ENCODE results near the gene ZRANB2. TPM values are rescaled to one million over a fixed set of nuclear protein-coding genes. Genes with fewer than 3 reads are reported as not detected.

ZRANB2 gene
- total and polyA plus RNA-seq, 2 donors (not counting 1 experiment from before 2014, with no cell fraction given) = 46.9 to 160 TPM

DNA sequence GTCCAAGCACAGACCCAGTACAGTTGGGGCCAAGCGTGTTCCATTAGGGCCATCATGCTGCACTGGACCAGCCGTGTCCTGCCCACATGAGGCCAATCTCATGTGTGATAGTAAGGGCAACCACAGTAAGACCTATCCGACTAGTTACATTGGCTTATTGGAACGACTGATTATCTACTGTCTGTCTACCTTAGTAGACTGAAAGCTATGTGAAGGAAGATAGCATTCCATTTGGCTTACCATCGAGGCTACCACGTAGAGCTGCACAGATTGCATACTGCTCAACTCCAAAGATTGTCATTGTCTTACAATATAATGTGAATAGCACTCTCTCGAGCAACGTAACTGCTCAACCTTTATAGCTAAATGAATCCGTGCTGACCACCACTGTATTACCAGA lies 43.8 kb downstream of the ZRANB2 start:
- no peak overlapping the region for H3K27ac Mint-ChIP-seq
- H3K79me2 ChIP-seq (ENCODE audit: control insufficient read depth, insufficient read depth, low read length) = no peaks in the 10 kb centered on the region
- no peaks in the 10 kb centered on the region for H3K9me3 Mint-ChIP-seq (ENCODE audit: insufficient read depth)
- H3K27me3 Mint-ChIP-seq = peaks cover 51% of the 10 kb centered on the region
- H3K9me3 ChIP-seq (ENCODE audit: control extremely low read depth in 1 of 3, control insufficient read depth in 2 of 3, insufficient read depth in 1 of 3, low read length in 2 of 3) = no peaks in the 10 kb centered on the region
- no peak overlapping the region for H3K9ac ChIP-seq (ENCODE audit: low read length)
- ChIA-PET CTCF (no interaction called here), POLR2A (no interaction called here)
- H3K4me2 ChIP-seq (replicated peaks; ENCODE audit: low read depth, low read length, poor library complexity, severe bottlenecking) = no peak overlapping the region
- no peaks in the 10 kb centered on the region for H3K36me3 ChIP-seq (replicated peaks in 1 of 2; ENCODE audit: control extremely low read depth in 1 of 2, control insufficient read depth in 1 of 2, extremely low read depth in 1 of 2, insufficient read depth in 2 of 2, low read length in 1 of 2)
- TF ChIP-seq EZH2 (IDR thresholded peaks at IDR 0.05; ENCODE audit: borderline replicate concordance, insufficient read depth, low read depth, low read length, poor library complexity, severe bottlenecking) = no peak
- TF ChIP-seq, protein P1, sequence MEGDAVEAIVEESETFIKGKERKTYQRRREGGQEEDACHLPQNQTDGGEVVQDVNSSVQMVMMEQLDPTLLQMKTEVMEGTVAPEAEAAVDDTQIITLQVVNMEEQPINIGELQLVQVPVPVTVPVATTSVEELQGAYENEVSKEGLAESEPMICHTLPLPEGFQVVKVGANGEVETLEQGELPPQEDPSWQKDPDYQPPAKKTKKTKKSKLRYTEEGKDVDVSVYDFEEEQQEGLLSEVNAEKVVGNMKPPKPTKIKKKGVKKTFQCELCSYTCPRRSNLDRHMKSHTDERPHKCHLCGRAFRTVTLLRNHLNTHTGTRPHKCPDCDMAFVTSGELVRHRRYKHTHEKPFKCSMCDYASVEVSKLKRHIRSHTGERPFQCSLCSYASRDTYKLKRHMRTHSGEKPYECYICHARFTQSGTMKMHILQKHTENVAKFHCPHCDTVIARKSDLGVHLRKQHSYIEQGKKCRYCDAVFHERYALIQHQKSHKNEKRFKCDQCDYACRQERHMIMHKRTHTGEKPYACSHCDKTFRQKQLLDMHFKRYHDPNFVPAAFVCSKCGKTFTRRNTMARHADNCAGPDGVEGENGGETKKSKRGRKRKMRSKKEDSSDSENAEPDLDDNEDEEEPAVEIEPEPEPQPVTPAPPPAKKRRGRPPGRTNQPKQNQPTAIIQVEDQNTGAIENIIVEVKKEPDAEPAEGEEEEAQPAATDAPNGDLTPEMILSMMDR (IDR thresholded peaks at IDR 0.05) = no peak
- no peak overlapping the region for H3K4me3 ChIP-seq (ENCODE audit: control extremely low read depth in 1 of 5, extremely low read depth in 1 of 5, insufficient read depth in 1 of 5, low read depth in 2 of 5, low read length in 4 of 5)
- no peak for DNase-seq
- H4K20me1 ChIP-seq (ENCODE audit: control insufficient read depth, insufficient read depth, low read length, poor library complexity, severe bottlenecking) = no peaks in the 10 kb centered on the region
- ATAC-seq (ENCODE audit: low read depth) = no peak
- H3K4me1 ChIP-seq (ENCODE audit: control insufficient read depth in 2 of 2, insufficient read depth in 2 of 2, low read length in 2 of 2) = no peaks in the 10 kb centered on the region
- no peak overlapping the region for H3K27ac ChIP-seq (ENCODE audit: low read length in 2 of 2)
- H3K27me3 ChIP-seq (replicated peaks in 1 of 4; ENCODE audit: control extremely low read depth in 1 of 4, control insufficient read depth in 3 of 4, insufficient read depth in 4 of 4, low read length in 3 of 4) = peaks cover 0 to 10% (median 3%) of the 10 kb centered on the region in 4 experiments
- no peak overlapping the region for H2AFZ ChIP-seq (ENCODE audit: insufficient read depth, low read depth, low read length, poor library complexity, severe bottlenecking)
- 98% methylated on average over 4 of the region's 9 CpGs for WGBS (ENCODE audit: insufficient coverage)
- H3K4me3 Mint-ChIP-seq = no peak overlapping the region
- intact Hi-C loops (cut with micrococcal nuclease) = no loop called here
- H3K4me1 Mint-ChIP-seq = no peaks in the 10 kb centered on the region

DNA sequence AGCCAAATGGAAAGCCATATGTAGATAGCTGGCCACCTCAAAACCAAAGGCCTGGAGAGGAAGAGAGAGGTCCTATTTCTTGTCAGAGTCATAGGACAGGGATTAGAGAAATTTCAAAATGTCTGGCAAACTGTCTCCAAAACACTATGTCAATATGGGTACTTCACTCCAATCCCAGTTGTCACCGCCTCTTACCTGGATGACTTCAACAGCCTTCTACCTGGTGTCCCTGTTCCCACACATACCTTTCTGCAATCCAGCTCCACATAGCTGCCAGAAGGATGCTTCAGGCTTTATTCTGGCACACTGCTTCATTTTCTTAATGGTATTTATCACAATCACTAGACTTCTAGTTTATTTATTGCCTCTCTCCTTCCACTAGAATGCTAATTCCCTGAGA lies 47.7 kb downstream of the ZRANB2 start:
- H3K27me3 Mint-ChIP-seq = peaks cover 32% of the 10 kb centered on the region
- Histone ChIP-seq H3K36me3 (replicated peaks in 1 of 2; ENCODE audit: control extremely low read depth in 1 of 2, control insufficient read depth in 1 of 2, extremely low read depth in 1 of 2, insufficient read depth in 2 of 2, low read length in 1 of 2) (no peaks in the 10 kb centered on the region), H3K4me1 (ENCODE audit: control insufficient read depth in 2 of 2, insufficient read depth in 2 of 2, low read length in 2 of 2) (no peaks in the 10 kb centered on the region), H4K20me1 (ENCODE audit: control insufficient read depth, insufficient read depth, low read length, poor library complexity, severe bottlenecking) (no peaks in the 10 kb centered on the region), H2AFZ (ENCODE audit: insufficient read depth, low read depth, low read length, poor library complexity, severe bottlenecking) (no peak overlapping the region), H3K27me3 (replicated peaks in 1 of 4; ENCODE audit: control extremely low read depth in 1 of 4, control insufficient read depth in 3 of 4, insufficient read depth in 4 of 4, low read length in 3 of 4) (peaks cover 0 to 10% (median 3%) of the 10 kb centered on the region in 4 experiments), H3K4me2 (replicated peaks; ENCODE audit: low read depth, low read length, poor library complexity, severe bottlenecking) (no peak overlapping the region), H3K4me3 (ENCODE audit: control extremely low read depth in 1 of 5, extremely low read depth in 1 of 5, insufficient read depth in 1 of 5, low read depth in 2 of 5, low read length in 4 of 5) (no peak overlapping the region), H3K27ac (ENCODE audit: low read length in 2 of 2) (no peak overlapping the region), H3K9me3 (ENCODE audit: control extremely low read depth in 1 of 3, control insufficient read depth in 2 of 3, insufficient read depth in 1 of 3, low read length in 2 of 3) (no peaks in the 10 kb centered on the region), H3K9ac (ENCODE audit: low read length) (no peak overlapping the region), H3K79me2 (ENCODE audit: control insufficient read depth, insufficient read depth, low read length) (no peaks in the 10 kb centered on the region)
- no CpG with 5 or more reads among the region's 1 CpG for WGBS (ENCODE audit: insufficient coverage)
- no peak for DNase-seq
- H3K27ac Mint-ChIP-seq = no peak overlapping the region
- intact Hi-C loops (cut with micrococcal nuclease) = no loop called here
- ATAC-seq (ENCODE audit: low read depth) = no peak
- no peak overlapping the region for H3K4me3 Mint-ChIP-seq
- ChIA-PET POLR2A (no interaction called here), CTCF (no interaction called here)
- H3K9me3 Mint-ChIP-seq (ENCODE audit: insufficient read depth) = no peaks in the 10 kb centered on the region
- TF ChIP-seq EZH2 (IDR thresholded peaks at IDR 0.05; ENCODE audit: borderline replicate concordance, insufficient read depth, low read depth, low read length, poor library complexity, severe bottlenecking) = no peak
- TF ChIP-seq, protein P1 (IDR thresholded peaks at IDR 0.05) = no peak
- no peaks in the 10 kb centered on the region for H3K4me1 Mint-ChIP-seq

Data from B cell (primary cell).